Stimulated activated naive CD4-positive, alpha-beta T cell (primary cell): ENCODE data around the gene AGBL3.
"Not testable (repeated sequence)": the region's sequence is repeated elsewhere in the genome, so short reads cannot be mapped to it uniquely, and the experiment has no call there.

Experiments used
- DNase-seq, 6 experiments: peaks; one replicate each; lab custom pipeline; 2025; lab: John Stamatoyannopoulos, UW

Gene AGBL3

DNA sequence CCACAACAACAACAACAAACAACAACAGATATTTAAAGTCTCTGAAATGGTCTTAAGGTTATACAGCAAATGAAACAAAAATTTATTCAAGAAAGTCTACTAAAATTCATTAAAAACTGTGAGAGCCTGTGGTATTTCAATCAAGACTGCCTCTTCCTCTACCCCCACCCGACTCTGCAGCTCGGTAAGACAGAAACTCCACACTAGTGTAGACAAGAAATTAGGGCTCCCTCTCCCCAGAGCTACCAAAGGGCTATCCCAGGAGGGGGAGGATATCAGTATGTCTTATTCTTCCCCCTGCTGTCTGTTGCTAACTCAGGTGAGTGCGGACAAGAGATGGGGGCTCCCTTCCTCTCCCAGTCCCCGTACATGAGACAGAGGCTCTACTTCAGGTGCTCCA lies 90.6 kb downstream of the AGBL3 start:
- DNase-seq = no peak

DNA sequence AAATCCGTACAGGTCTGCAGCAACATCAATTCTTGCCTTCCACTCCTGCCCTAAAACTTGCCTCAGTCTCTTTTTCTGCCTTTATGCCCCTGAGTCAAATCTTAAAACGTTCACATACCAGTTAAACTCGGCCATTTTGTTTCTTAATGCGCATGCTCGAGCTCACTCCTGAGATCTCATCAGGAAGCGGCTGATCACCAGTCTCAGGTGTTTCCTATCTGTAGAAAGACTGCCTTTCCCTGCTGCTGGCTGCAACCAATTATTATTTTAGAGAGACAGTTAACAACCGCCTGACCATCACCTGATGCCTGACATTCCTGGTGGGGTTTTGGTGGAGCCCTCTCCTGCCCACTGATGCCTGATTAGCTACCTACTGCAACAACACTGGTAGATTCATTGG lies 91.3 kb downstream of the AGBL3 start:
- DNase-seq = no peak

DNA sequence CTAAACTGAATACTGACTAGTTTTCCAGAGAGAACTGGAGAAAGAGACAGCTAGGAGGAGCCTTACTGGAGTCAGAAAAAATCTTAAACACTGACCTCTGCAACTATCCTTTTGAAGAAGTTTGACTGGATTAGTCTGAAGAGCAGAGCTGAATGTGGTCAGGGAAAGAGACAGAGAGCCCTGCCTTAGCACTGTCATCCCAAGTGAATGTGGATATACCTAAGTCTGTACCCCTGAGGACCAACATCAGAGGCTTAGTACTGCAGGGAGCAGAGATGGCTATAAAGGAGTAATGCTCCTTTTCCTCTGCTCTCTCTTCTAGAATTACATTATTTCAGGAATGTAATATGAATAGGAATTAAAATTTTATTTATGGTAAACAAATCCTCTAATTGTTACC lies 91.7 kb downstream of the AGBL3 start:
- DNase-seq = no peak

DNA sequence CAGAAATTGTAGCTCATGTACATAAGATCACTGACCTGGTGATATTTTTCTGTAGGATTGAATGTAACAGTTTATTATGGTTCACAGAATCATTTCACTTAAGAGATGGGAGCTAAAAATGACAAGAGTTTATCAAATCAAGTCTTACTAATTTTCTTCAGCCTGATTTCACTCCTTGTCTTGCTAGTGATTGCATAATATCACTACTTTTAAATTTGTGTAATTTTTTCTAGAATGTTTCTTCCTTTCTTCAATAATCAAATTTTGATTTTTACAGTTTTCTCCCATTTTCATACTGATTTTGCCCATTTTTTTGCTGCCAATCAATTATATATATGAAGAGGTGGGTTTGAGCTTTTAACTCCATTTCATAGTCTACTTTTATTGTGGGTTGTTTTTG lies 92.8 kb downstream of the AGBL3 start:
- DNase-seq = no peak

DNA sequence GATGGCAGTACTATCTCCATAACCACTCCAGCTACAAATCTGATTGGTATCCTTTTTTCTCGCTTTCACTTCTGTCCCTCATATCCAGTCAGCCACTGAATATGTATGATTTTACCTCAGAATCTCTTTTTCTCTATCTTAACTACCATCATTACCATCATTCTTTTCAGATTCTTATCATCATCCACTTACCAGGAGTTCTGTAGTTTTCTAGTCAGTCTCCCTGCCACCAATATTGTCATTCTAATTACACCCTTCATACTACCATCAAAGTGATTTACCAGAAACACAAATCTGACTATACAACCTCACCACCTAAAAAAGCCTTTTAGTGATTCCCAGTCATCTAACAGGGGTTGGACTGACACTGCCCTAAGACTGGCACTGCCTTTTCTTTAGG lies 96.7 kb downstream of the AGBL3 start:
- DNase-seq = no peak

DNA sequence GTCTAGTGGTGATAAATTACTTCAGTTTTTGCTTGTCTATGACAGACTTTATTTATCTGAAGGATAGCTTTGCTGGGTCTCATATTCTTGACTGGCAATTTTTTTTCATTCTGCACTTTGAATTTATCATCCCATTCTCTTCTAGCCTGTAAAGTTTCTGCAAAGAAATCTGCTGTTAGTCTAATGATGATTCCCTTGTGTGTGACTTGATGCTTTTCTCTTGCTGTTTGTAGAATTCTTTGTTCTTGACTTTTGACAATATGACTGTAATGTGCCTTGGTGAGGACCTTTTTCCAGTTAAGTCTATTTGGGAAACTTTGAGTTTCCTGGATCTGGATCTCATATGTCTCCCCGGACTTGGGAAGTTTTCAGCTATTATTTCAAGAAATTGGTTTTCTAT lies 102.3 kb downstream of the AGBL3 start:
- no peak for DNase-seq

DNA sequence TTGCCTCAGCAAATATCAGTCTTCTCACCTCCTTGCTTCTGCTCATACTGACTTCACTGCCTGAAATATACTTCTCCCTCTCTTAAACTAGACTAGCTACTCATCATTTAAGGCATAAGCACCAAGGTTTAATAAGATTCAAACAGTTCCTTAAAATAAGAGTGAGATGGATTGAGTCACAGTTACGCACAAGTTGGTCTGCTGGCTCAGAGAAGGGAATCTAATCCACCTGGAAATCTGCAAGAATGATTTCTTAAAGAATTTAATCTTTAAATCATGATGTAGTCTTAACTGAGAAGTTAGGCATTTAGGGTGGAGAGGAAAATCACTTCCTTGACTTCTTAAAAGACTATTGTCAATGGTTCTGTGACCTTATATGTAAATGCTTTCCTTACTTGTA lies 105.4 kb downstream of the AGBL3 start:
- no peak for DNase-seq

DNA sequence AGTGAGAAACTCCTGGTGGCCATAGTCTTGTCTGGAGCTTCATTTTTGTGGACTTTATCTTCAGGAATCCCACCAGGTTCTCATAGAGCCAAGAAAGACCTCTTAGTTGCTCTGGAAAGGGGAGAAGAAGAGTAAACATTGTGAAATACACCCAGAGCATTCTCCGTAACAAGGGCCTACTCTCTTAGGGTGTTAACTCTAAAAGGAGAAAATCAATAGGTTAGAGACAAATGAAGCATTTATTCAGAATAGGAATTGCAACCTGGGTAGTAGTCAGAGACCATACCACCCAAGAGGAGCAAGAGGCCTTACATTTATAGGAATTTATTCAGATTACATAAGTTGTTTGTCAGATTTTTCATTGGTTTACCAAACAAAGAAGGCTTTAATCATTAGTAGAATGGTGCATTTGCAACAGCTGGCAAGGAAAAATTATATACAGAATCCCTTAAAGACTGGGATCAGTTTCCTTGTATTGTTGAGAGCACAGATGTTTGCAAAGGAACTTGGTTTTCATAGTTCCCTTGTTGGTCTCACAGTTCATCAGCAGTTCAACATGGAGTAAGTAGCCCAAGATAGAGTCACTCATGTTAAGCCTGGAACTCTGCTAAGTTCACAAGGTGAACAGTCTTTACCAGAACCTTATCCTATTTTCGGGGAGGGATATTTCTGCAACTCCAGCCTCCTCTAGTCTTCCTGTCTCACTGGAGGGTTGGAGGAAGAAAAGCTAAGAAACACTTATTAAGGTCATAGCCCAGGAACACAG lies 108.3 kb downstream of the AGBL3 start:
- no peak for DNase-seq

DNA sequence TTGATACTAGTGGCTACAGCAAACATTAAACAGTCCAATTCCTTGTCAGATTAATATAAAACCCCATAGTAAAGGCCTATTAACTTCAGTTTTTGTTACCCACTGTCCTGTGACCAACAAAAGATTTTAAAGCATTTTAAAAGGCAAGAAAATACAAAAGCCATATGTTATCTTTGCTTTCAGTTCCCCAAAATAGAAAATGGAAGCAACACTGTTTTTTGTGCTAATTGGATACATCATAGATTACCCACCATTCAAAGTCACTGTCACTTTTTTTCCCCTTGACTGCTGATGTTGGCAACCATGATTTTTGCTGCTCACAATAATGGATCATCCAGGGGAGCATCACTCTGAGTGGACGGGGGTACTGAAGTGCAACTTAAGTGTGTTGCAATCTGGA lies 109.1 kb downstream of the AGBL3 start:
- DNase-seq = no peak

DNA sequence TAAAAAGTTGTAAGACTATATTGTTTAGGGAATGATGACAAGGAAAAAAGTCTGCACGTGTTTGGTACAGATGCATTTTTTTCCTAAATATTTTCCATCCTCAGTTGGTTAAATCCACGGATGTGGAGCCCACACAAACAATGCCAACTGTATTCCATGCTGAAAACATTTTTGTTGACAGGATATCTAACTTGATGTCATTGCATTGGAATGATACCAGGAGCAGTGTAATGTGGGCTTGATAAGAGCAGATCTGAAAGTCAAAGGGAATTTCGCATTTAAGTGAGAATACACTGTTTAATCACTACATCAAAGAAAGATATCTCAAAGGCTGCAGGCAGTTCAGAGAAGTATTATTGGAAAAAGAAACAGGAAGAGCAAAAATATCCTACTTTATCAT lies 112.1 kb downstream of the AGBL3 start:
- DNase-seq = no peak

DNA sequence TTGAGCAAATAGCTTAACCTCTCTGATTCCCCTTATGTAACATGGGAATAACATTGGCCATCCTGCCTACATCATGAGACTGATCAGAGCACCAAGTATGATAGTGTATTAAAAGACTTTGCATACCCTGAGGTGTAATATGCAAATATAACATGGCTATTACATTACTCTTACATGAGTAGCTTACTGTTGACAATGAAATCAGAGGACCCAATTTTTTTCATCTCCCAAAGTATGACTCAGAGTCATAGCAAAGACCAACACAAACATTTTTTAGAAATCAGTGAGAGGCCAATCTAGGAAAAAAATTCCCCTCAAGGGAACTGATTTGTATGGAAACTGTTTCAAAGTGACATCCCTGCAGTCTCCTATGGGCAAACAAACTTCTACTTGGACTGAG lies 114.5 kb downstream of the AGBL3 start:
- no peak for DNase-seq

DNA sequence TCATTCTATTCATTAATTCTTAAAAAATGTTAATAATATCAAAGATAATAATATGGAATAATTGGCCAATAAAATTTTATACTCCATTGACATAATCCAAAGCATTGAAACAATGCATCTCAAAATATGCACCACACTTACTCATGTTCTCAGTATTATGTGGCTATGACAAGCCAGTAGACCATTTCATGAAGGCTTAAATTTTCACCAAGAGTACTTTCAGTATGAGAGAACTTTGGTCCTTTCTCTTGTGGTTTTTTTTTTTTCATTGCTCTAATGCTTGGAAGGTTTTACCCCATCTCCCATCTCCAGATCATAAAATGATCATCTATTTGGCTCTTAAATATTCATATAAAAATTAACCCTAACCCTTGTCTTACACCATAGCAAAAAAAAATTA lies 116.1 kb downstream of the AGBL3 start:
- DNase-seq = no peak

DNA sequence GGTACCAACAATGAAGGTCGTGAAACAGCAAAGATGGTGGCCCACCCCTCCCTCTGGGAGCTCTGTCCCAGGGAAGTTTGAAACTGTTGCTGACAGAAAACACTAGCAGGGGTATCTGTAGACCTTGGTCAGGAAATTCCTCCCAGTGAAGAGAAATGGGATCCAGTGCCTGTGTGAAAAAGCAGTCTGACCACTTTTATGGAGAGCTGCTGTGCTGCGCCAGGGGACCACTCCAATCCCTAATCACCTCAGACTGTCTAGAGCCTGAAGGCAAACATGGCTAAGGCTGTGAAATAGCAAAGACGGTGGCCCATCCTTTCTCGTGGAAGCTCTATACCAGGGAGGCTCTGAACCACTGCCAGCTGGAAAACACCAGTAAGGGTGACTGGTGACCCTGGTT lies 123.3 kb downstream of the AGBL3 start:
- no peak for DNase-seq

DNA sequence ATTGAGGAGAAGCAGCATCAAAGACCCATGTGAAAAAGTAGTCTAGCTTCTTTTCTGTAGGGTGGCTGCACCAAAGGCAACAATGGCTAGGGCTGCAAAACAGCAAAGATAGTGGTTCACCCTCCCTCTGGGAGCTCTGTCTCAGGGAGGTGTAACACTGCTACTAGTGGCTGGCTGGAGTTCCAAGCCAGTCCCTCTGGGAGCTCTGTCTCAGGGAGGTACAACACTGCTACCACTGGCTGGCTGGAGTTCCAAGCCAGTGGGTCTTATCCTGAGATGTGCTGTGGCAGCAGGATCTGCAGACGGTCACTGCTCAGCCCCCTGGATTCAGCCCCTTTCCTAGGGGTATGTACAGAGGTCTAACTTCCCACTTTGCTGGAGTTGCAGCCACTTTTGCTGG lies 123.7 kb downstream of the AGBL3 start:
- no peak for DNase-seq

DNA sequence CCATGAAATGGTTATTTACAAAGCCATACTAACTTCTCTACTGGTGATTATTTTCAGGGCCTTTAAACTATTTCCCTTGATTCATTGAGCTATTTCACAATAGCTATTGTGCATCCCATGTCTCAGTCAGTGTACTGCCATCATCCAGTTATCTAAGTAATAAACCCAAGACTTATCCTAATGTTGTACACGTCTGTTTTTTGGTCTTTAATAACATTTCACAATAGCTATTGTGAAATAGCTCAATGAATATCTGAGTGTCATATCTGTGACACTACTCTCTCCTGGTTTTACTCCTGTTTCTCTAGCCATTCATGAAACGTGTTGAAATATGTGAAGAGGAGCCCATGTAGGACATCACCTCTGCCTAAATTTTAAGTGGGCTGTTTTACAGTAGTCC lies 125.1 kb downstream of the AGBL3 start:
- DNase-seq = no peak

DNA sequence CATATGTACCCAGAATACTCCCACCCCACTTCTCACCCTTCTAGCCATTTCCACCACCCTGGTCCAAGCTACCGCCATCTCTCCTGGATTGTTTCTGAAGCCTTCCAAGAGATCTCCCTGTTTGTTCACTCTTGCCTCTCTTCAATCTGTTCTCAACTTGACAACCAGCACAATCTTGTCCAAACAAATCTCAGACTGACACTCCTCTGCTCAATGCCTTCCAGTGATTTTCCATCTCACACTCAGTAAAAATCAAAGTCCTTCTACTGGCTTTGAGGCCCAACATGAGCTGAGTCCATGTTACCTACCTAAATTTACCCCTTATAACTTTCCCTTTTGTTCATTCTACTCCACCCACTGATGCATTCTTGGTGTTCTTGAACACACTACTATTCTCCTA lies 128.3 kb downstream of the AGBL3 start:
- no peak for DNase-seq

DNA sequence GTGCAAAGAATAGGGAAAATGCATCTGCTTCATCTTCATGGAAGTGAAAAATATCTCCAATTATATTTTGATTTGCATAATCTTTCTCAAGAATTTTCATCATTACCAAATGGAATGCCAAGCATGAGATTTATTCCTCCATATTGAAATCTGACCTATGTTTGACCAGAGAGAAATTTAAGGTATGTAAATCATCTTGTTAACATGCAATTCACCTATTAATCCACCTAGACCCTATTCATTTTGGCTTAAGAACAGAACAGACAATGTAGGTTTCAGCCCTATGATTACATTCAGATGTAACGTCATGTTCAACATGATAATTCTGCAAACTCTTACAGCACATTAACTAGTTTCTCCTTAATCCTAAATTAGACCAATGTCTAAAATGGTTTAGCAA lies 130.8 kb downstream of the AGBL3 start:
- no peak for DNase-seq

DNA sequence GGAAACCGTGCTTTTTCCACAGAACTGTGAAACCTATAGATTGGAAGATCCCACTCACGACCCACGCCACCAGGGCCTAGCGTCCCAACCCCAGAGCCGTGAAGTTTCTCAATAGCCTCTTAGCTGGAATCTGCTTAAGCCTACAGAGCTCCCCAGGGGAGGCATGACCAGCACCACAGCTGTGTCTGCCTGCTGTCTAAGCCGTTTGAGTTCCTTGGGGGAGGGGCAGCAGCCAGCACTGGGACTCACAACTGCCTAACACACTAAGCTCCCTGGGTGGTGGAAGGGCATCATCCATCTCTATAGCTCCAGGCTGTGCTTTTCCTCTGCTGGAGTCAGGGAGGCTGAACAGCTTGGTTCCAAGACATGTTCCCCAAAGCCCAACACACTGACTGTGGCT lies 135.6 kb downstream of the AGBL3 start:
- no peak for DNase-seq

DNA sequence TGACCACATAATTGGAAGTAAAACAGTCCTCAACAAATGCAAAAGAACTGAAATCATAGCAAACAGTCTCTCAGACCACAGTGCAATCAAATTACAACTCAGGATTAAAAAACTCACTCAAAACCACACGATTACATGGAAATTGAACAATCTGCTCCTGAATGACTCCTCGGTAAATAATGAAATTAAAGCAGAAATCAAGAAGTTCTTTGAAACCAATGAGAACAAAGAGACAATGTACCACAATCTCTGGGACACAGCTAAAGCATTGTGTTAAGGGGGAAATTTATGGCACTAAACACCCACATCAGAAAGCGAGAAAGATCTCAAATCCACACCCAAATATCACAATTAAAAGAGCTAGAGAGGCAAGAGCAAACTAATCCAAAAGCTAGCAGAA lies 138.3 kb downstream of the AGBL3 start:
- DNase-seq = not testable (repeated sequence)

DNA sequence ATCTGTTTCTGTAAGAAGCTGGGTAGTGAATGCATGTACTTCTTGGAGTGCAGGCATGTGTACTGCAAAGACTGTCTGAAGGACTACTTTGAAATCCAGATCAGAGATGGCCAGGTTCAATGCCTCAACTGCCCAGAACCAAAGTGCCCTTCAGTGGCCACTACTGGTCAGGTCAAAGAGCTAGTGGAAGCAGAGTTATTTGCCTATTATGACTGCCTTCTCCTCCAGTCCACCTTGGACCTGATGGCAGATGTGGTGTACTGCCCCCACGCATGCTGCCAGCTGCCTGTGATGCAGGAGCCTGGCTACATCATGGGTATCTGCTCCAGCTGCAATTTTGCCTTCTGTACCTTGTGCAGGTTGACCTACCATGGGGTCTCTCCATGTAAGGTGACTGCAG lies 142.6 kb downstream of the AGBL3 start:
- DNase-seq = no peak

DNA sequence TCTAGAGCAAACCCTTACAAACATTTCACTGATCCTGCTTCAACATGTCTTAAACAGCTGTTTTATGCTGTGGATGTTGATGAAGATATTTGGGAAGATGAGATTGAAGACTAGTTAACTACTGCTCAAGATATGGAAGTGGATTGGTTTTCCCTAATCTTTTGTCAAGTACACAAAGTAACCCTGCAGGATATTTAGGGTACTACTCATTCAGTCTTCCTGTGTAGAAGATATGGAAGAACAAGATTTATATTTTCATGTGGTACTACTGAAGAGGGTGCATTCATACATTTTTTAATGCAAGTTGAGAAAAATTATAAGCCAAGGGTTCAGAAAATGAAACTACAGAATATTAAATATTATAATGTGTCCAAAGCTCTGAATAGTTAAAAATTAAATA lies 143.3 kb downstream of the AGBL3 start:
- no peak for DNase-seq

DNA sequence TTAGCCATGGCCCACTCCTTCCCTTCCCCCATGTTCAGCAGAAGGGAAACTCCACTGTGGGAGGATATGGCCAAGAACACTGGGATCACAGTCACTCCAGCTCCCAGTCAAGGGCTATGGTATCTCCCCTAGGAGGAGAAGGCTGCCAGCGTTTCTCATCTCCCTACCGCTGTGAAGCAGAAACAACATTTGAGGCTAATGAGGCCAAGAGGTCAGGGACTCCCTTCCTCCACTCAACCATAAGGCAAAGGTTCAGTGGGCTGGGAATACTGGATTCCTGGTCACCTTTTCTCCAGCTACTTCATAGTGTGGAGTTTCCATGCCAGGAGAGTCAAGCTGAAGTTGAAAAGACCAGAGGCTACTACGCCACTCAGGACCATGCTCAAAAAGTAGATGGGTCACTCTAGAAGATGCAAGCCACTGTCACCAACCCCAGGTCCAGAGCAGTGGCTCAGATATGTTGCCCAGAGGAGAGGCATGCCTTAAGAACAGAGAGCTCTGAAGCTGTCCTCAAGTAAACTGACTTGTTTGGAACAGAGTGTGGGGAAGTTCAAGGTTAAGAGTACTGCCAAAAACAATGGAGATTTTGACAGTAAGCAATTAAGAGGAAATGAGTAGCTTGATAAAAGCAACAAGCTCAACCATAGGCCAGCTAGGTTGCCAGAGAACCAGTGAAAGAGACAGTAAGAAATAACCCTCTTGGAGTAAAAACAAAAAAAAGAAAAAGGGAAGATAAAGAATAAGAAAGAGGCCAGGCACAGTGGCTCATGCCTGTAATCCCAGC lies 157.8 kb downstream of the AGBL3 start:
- no peak for DNase-seq

DNA sequence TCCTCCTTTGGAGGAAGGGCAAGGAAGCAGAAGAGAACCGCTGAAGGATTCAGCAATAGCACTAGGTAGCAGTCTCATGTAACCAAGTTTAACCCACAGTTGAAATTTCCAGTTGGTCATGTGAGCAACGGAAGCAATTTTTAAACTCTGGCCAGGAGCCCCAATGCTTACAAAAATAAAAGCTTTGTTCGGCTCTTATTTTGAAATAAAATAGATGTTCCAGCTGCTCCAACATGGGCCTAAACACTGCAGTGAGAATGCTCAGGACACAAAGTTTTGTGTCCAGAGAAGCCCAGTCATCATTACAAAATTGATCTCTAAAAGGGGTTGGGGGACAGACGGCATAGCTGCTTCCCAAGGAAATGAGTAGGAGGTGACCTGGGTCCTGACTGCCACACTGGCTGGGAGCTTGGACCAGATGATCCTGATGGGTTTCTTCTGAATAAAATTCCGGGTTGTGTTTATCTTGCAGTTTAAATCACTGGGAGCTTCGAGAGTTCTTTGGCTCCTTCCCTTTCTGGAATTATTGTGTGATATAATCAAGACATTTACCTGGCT lies 161.1 kb downstream of the AGBL3 start:
- peak in 2 of 6 experiments; percentile 46 to 57 for DNase-seq
